GM18507 (cell line): ENCODE results near the gene HSPA14.
"Not testable (repeated sequence)": the region's sequence is repeated elsewhere in the genome, so short reads cannot be mapped to it uniquely, and the experiment has no call there.

Source experiments
- DNase-seq: peaks from one replicate; pipeline ENCODE4 v3.0.0; 2011; ENCODE audit warnings: low read depth; ENCODE audit not compliant: insufficient read length; ENCODE audit errors: extremely low spot score
- FAIRE-seq: peaks from 2 replicates; lab custom pipeline; 2011; peaks lifted over from hg19 to GRCh38; lab: Jason Lieb, UNC

Gene HSPA14, protein sequence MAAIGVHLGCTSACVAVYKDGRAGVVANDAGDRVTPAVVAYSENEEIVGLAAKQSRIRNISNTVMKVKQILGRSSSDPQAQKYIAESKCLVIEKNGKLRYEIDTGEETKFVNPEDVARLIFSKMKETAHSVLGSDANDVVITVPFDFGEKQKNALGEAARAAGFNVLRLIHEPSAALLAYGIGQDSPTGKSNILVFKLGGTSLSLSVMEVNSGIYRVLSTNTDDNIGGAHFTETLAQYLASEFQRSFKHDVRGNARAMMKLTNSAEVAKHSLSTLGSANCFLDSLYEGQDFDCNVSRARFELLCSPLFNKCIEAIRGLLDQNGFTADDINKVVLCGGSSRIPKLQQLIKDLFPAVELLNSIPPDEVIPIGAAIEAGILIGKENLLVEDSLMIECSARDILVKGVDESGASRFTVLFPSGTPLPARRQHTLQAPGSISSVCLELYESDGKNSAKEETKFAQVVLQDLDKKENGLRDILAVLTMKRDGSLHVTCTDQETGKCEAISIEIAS

DNA sequence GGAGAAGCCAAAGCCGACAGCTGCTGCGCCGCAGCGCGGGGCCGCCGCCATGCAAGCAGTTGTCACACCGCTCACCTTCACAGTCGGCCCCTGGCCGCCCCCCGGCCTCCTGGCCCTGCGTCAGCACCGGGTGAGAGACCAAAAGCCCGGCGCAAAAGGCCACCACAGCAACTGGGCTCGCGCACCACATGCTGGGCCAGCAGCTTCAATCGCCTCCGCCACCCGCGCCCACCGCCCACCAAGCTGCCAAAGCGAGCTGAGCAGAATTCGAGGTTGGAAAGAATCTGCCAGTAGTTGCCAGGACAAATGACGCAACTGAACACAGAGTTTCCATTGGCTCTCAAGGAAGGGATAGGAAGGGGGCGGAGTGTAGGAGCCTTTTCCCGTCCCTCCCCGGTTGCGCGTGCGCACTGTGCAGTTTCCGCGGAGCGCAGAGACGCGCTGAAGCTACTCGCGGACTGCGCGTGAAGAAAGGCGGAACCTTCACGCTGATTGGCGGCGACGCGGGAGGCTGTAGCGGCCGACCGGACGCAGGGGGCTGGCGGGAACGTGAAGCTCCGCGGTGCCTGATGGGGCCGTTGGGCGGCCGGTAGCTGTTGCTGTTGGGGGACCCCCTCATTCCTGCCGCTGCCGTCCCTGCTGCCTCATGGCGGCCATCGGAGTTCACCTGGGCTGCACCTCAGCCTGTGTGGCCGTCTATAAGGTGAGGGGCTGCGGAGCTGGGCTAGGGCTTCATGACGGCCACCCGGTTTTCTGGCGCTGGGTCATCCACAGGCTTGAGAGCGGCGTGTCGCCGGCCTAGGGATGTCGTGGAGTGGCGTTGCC is at the start of gene HSPA14, which contains the start of the genes CDNF and MSANTD7:
Gene HSPA14 (plus strand): TSS at position 550 of the 825 bp plus-strand sequence. CDS start 97 bp downstream, at position 647.
Gene CDNF (minus strand): TSS at position 281 of the 825 bp plus-strand sequence. CDS start 91 bp downstream, at position 190.
Gene MSANTD7 (plus strand): TSS at position 550 of the 825 bp plus-strand sequence. CDS start 3,979 bp downstream, outside the sequence.
- FAIRE-seq = peak; percentile 99
- peak; percentile 98 for DNase-seq

DNA sequence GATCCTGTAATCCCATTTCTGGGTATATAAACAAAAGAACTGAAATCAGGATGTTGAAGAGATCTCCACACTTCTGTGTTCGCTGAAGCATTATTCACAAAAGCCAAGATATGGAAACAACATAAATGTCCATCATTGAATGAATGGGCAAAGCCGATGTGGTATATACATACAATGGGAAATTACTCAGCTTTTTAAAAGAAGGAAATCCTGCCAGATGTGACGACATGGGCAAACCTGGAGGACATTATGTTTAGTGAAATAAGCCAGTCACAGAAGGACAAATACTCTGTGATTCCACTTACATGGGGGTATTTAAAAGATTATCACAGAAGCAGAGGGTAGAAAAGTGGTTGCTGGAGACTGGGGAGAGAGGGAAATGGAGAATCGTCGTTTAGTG is 39.5 kb upstream of the HSPA14 start:
- FAIRE-seq (no peak), DNase-seq (no peak)

DNA sequence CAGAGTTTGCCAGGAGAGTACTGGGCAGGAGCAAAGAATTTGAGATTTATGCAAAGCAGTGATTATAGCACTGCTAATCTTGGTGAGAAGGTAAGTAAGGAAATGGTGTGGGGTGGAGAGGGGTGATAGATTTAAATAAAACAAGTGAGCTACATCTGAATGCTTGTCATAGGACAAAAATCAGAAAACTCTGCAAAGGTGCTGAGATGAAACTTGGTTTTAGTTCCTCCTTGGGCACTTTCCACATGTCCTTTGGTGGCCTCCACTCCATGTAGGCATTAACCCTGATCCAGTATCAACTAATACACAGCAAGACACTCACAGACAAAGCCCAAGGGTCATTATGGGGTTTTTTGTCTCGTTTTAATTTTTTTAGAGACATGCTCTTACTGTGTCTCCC is 37.7 kb upstream of the HSPA14 start:
- DNase-seq (no peak), FAIRE-seq (no peak)

DNA sequence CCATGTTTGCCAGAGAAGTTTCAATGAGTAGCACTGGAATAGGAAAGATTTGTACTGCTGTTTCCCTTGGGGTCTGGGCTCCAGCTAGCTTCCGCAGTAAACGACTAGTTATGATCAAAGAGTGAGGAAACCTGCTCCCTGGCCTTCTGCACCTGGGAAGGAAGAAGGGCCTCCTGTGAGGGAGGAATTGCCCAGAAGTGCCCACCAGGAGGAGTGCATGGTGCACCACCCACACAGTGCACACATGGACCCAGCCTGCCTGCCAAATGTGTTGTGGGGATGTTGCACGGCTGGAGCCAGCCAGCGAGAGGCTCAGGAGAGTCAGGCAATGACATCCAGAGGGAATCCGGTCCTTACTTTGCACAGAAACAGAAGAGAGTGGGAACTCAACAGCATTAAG is 36.4 kb upstream of the HSPA14 start:
- no peak for DNase-seq
- no peak for FAIRE-seq

DNA sequence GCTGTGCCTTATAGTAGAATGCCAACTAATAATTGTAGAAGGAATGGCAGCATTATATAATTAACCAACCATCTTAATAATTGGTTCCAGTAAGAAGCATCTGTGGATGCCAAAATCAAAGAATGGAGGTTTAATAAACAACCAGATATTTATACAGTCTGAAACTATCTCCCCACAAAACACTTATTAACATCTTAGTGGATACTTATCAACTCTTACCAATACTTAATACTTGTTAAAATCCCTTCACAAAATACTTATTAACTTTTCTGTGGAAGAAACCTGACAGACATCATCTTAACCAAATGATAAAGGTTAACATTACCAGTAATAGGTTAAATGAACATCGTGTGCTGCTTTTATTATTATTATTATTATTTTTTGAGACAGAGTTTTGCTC is 34.3 kb upstream of the HSPA14 start:
- DNase-seq = no peak
- no peak for FAIRE-seq

DNA sequence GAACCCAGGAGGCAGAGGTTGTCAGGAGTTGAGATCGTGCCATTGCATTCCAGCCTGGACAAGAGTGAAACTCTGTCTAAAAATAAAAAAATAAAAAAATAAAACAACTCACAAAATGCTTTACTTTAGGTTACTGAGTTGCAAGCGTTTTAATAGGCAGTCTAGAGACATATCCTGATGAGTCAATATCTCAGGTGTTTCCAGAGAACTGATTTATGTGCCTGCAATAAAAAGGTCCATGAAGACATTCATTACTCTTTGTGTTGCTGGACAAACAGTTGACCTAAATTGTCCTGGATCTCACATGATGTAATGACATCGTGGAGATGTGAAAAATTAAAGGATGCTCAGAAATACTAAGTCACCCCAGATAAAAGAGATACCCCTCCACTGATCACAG is 31.8 kb upstream of the HSPA14 start:
- FAIRE-seq (no peak), DNase-seq (no peak)

DNA sequence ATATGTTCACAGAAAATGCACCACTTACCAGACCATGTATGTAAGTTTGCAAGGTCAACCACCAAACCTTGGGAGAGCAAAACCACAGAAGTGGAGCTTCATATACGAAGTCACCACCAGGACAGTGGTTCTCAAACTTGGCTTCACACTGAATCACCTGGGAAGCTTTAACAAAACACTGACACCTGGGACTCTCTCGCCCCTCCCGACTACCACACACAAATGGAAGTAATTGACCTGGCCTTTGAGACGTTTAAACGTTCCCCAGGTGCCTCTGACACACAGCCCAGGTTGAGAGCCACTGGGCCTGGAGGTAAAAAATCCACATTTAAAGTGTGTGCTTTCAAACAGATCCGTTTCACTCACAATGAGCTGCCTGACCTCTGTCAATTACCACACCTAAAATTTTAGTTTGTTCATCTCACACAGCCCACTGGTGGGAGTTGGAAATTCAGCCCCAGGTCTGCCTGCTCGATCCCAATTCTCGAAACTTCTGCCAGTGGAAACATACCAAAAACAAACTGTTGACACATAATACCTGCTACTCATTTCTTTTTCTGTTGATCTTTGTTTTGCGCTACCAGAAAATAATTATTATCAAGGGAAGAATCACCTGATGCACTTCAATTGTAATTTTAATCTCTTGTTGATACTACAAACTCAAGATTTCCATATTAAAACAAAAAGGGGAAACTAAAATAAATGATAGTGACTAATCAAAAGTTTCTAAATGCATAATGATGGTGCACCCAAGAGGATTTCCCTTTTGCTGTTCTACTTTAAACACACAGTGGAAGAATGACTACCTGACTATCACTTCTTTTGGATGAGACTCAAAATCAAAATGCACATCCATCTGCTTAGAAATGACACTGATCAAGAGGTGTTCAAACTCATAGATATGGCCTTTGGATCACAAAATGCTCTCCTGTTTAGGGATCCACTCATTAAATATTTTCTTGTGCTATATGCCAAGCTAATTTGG is 26.8 kb upstream of the HSPA14 start:
- DNase-seq = no peak
- no peak for FAIRE-seq

DNA sequence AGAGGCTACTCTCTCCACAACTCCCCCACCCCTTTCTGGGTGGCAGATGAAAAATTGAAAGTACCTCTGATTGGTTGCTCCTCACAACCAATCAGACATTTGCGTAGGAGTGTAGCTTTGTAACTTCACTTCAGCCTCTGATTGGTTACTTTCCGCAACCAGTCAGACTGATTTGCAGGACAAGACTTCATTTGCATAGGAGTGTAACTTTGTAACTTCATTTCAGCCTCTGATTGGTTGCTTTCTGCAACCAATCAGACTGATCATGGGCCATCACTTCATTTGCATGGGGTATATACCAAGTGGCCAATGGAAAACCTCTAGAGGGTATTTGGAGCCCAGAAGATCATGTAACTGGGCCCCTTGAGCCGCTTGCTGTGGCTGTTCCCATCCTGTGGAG is 25.8 kb upstream of the HSPA14 start:
- FAIRE-seq (peak; percentile 33), DNase-seq (no peak)

DNA sequence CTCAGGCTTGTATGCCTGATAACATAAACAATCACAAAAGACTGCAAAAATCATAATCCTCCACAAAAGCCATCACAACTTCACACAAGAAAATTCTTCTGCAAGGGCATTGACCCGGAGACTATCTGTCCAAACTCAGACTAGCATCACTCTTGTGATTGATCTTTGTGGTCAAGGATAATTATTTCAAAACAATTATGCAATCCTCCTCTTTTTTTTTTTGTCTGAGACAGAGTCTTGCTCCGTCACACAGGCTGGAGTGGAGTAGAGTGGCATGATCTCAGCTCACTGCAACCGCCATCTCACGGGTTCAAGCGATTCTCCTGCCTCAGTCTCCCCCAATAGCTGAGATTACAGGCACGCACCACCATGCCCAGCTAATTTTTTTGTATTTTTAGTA is 22.4 kb upstream of the HSPA14 start:
- DNase-seq (no peak), FAIRE-seq (no peak)

DNA sequence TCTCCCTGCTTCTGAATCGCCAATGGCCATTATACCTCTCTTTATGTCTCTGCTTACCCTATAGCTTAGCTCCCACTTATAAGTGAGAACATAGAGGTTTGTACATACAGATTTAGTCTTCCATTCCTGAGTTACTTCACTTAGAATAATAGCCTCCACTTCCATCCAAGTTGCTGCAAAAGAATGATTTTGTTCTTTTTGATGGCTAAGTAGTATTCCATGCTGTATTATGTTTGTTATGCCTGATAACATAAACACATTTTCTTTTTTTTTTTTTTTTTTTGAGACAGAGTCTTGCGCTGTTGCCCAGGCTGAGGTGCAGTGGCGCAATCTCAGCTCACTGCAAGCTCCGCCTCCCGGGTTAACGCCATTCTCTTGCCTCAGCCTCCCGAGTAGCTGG is 21.4 kb upstream of the HSPA14 start:
- DNase-seq, FAIRE-seq: not testable (repeated sequence)

DNA sequence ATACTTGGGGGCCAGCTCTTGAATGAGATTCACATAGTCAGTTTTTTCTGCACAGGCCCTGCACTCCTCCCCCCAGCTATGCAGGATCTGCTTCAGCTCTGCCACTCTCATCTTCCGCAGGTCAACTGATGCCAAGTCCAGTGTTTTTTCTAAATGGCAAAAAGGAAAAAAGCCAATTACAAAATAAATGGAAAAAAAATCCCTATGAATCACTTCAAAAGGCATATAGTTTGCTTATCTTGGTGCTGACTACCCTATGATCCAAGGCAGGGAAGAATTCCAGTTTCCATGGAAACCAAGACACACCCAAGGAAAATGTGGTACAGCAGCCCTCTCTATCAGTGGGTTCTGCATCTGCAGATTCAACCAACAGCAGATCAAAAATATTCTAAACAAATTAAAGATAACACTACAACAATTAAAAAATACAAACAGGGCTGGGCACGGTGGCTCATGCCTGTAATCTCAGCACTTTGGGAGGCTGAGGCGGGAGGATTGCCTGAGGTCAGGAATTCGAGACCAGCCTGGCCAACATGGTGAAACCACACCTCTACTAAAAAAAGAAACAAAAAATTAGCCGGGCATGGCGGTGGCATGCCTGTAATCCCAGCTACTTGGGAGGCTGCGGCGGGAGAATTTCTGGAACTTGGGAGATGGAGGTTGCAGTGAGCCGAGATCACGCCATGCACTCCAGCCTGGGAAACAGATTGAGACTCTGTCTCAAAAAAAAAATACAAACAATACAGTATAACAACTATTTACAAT is 17.9 kb upstream of the HSPA14 start:
- no peak for DNase-seq

DNA sequence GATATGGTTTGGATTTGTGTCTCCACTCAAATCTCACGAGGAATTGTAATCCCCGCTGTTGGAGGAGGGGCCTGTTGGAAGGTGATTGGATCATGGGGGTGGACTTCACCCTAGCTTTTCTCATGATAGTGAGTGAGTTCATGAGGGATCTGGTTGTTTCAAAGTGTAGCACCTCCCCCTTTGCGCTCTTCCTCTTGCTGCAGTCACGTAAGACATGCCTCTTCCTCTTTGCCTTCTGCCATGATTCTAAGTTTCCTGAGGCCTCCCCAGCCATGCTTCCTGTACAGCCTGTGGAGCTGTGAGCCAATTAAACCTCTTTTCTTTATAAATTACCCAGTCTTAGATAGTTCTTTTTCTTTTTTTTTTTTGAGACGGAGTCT is 17.3 kb upstream of the HSPA14 start:
- FAIRE-seq (no peak), DNase-seq (no peak)

More for the DNA sequence above, 17.9 kb upstream of the HSPA14 start:
- no peak for FAIRE-seq

DNA sequence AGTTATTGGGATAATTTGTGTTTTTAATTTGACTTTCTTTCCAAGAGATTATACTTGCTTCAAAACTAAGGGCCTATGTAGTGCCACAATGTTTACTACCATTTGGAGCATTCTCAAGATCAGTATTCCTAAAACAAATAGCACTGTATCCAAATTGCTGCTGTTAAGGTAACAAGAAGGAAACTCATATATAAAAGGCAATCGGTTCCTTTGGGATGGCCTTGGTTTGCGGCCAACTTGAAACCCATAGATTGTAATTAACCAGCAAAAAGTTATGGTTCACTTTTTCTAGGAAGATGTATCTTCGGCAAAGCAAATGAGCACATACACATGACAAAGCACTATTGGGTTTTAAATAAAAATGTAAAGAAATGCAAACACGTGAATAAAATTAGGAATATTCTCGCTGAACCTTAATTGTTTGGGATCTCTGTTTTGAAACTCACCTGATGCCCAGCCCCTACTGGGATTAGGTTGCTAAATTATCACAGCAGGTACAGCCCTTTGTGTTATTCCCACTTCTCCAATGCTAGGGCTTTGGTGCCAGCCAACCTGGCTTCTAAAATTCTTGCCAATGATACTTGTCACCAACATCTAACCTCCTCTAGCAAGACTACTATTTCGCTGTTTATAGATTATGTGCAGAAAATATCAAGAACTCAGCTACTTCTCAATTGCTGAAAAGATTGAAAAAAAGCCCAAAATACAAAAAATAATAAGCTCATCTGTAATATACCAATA is 16.3 kb upstream of the HSPA14 start:
- FAIRE-seq (no peak), DNase-seq (no peak)

DNA sequence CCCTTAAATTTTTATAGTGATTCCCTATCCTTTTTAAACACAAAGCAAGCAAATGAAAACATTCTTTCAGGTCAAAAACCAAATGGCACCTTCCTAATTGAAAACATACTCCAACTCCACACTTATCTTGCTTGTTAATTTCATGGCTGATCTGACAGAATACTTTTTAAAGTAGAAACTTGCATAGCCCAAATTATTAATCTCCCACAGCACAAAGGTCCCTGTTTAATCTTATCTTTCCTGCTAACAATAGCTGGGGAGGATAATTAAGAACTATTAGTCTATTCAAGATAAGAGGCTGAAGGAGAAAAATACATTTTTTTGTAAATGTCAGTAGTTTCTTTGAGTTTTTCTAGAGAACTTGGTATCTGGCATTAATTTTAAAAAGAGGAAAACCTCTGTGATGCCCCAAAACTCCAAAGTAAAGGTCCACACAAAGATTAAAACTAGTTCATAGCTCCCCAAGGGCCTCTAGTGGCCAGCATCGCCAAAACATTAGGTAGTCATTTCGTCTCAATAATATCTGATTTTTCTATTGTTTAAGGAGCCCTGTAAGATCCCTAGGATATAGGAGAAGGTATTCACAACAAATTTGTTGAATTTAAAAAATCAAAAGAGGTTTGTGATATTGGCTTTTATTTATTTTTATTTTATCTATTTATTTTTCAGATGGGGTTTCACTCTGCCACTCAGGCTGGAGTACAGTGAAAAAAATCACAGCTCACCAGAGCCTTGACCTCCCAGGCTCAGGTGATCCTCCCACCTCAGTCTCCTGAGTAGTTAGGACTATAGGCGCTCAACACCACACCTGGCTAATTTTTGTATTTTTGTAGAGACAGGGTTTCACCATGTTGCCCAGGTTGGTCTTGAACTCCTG is 15.0 kb upstream of the HSPA14 start:
- FAIRE-seq (peak; percentile 63), DNase-seq (peak; percentile 45)

DNA sequence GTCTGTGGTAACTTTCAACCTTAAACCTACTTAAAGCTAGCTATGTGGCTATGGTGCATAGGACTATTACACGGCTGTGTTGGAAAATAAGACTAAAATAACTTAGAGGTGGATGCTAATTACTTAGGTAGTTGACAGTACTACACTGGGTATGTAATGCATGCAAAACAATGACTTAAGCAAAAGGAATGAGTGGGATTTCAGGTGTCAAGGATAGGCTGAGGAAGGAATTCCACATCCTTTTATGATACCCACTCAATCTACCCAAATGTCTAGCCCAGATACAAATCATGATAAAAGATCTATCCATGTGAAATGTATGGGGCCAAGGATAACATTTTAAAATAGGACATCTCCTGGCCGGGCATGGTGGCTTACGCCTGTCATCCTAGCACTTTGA is 14.1 kb upstream of the HSPA14 start:
- no peak for FAIRE-seq

DNA sequence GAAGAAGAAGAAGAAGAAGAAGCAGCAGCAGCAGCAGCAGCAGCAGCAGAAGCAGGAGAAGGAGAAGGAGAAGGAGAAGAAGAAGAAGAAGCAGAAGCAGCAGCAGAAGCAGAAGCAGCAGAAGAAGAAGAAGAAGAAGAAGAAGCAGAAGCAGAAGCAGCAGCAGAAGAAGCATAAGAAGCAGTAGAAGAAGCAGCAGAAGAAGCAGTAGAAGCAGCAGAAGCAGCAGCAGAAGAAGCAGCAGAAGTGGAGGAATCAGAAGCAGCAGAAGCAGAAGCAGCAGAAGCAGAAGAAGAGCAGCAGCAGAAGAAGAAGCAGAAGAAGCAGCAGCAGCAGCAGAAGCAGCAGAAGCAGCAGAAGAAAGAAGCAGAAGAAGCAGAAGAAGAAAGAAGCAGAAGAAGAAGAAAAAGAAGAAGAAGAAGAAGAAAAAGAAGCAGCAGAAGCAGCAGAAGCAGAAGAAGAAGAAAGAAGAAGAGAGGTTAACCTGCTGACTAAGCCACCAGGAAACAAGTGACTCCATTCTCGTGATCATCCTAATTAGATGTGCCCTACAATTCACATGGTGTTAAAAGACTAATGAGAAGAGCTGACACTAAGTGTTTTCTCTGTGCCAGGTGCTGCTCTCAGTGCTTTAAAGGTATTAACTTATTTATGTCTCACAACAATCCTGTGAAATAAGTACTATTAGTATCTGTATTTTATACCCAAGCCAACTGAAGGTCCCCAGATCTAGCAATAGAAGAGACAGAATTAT is 11.9 kb upstream of the HSPA14 start:
- DNase-seq = no peak
- FAIRE-seq = no peak

More for the DNA sequence above, 14.1 kb upstream of the HSPA14 start:
- no peak for DNase-seq
